NB4 (cell line): ENCODE data around the gene CAB39.

Source experiments
- DNase-seq: peaks from one replicate; pipeline ENCODE4 v3.0.0; 2010; ENCODE audit warnings: low read depth
- H3K4me3 ChIP-seq: one replicate; pipeline ENCODE4 v1.5.1; 2011; ENCODE audit warnings: mild to moderate bottlenecking, low read depth, low read length, moderate library complexity
- MAX ChIP-seq: IDR thresholded peaks from 2 replicates; pipeline ENCODE4 v1.6.1; 2011; ENCODE audit warnings: low read depth, low read length
- MYC ChIP-seq: IDR thresholded peaks from 2 replicates; pipeline ENCODE4 v1.6.1; 2011; ENCODE audit warnings: low read depth, low read length
- POLR2A ChIP-seq: IDR thresholded peaks from 2 replicates; pipeline ENCODE4 v1.6.1; 2011; ENCODE audit warnings: mild to moderate bottlenecking; ENCODE audit not compliant: insufficient read length; ENCODE audit errors: extremely low read depth
- TF ChIP-seq, protein P1 (sequence below): IDR thresholded peaks from one replicate; pipeline ENCODE4 v1.5.1; 2012; ENCODE audit warnings: low read depth, low read length

Gene CAB39

DNA sequence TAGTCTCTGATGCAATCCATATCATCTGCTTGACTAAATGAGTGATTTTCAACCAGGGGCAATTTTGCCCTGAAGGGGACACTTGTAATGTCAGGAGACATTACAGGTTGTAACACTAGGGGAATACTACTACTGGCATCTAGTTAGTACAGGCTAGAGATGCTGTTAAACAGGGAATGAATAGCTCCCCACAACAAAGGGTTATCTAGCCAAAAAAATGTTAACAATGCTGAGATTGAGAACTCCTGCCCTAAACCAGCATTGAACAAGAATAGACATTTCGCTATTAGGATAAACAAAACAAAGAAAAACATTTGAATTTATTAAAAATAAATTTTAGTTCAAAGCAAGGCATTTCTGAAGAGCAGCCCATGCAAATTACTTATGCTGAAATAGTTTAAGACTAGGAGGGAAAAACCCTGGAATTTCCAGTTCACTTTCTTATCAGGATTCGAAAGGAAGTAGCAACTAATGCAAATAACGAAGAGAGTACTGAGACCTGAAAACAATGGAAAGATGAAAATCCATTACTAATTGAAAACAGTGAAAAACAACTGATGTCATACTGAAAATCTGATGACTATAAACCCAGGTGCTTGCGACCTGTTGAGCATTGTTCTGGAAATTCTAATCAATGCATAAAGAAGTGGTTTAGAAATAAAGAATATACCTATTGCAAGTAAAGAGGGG lies 53.1 kb downstream of the CAB39 start:
- H3K4me3 ChIP-seq, result no peak overlapping the region
- DNase-seq, result no peak
- TF ChIP-seq POLR2A (no peak), MYC (no peak), MAX (no peak)
- TF ChIP-seq, protein P1, sequence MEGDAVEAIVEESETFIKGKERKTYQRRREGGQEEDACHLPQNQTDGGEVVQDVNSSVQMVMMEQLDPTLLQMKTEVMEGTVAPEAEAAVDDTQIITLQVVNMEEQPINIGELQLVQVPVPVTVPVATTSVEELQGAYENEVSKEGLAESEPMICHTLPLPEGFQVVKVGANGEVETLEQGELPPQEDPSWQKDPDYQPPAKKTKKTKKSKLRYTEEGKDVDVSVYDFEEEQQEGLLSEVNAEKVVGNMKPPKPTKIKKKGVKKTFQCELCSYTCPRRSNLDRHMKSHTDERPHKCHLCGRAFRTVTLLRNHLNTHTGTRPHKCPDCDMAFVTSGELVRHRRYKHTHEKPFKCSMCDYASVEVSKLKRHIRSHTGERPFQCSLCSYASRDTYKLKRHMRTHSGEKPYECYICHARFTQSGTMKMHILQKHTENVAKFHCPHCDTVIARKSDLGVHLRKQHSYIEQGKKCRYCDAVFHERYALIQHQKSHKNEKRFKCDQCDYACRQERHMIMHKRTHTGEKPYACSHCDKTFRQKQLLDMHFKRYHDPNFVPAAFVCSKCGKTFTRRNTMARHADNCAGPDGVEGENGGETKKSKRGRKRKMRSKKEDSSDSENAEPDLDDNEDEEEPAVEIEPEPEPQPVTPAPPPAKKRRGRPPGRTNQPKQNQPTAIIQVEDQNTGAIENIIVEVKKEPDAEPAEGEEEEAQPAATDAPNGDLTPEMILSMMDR, result no peak

DNA sequence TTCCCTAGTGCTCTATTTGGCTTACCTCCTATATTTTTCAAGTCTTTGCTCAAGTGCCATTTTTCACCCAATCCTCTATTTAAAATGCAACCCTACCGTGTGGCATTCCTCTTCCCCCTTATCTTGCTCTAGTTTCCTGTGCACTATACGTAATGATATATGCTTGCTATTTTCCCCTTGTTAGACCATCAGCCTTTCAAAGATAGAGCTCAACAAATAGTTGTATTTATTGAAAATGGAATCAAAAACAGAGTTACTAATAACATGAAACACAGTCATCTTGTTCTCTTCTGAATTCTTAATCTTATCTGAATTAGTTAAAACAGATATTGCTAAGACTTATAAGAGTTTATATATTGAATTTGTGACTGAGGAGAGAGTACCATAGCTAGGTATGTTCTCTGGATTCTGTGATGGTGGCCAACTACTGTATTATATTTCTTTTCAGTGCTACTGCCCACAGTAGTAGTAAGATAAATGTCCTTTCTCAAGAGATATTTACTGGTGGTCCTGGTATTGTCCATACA lies 55.3 kb downstream of the CAB39 start:
- no peak overlapping the region for H3K4me3 ChIP-seq
- TF ChIP-seq MYC, result no peak
- TF ChIP-seq MAX, result no peak
- TF ChIP-seq POLR2A, result no peak
- TF ChIP-seq, protein P1, result no peak
- DNase-seq, result no peak

DNA sequence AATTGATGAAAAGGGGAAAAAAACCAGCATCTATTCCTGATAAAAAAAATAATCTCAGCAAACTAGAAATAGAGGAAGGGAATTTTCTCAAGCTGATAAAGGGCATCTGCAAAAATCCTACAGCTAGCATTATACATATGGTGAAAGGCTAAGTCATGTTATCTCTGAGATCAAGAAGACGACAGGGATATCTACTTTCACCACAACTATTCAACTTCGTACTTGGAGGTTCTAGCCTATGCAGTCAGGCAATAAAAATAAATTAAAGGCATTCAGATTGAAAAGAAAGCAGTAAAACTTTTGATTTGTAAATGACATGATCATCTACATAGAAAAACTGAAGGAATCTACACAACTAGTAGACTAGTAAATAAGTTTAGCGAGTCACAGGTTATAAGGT lies 58.2 kb downstream of the CAB39 start:
- H3K4me3 ChIP-seq, result no peak overlapping the region
- DNase-seq, result no peak
- TF ChIP-seq, protein P1, result no peak
- no peak for TF ChIP-seq POLR2A
- no peak for TF ChIP-seq MAX
- no peak for TF ChIP-seq MYC

GRCh38 chr2:230772156-230772555 lies 59.5 kb downstream of the CAB39 start:
- DNase-seq, result no peak
- no peak overlapping the region for H3K4me3 ChIP-seq
- TF ChIP-seq POLR2A (no peak), MYC (no peak), MAX (no peak)
- TF ChIP-seq, protein P1, result no peak

- DNase-seq, result no peak
- no peak overlapping the region for H3K4me3 ChIP-seq
- TF ChIP-seq MAX (no peak), POLR2A (no peak), MYC (no peak)
- TF ChIP-seq, protein P1, result no peak
Measured at GRCh38 chr2:230773039-230773773, 60.6 kb downstream of the CAB39 start.
